Ishikawa (cell line): ENCODE measurements around the gene AKTIP.

Experiments used
- CEBPB ChIP-seq: IDR thresholded peaks from 2 replicates; pipeline ENCODE4 v1.6.1; 2012
- CREB1 ChIP-seq: IDR thresholded peaks from 2 replicates; pipeline ENCODE4 v1.6.1; 2012; ENCODE audit warnings: low read depth
- EGR1 ChIP-seq: IDR thresholded peaks from 2 replicates; pipeline ENCODE4 v1.6.1; 2012
- EP300 ChIP-seq: IDR thresholded peaks from 2 replicates; pipeline ENCODE4 v1.6.1; 2012; ENCODE audit warnings: borderline replicate concordance
- FOXM1 ChIP-seq: IDR thresholded peaks from 2 replicates; pipeline ENCODE4 v1.6.1; 2012; ENCODE audit warnings: low read depth, borderline replicate concordance
- MAX ChIP-seq: IDR thresholded peaks from 2 replicates; pipeline ENCODE4 v1.6.1; 2012
- NFIC ChIP-seq: IDR thresholded peaks from 2 replicates; pipeline ENCODE4 v1.6.1; 2012
- RAD21 ChIP-seq: IDR thresholded peaks from 2 replicates; pipeline ENCODE4 v1.6.1; 2012; ENCODE audit warnings: low read depth
- REST ChIP-seq: IDR thresholded peaks from 2 replicates; pipeline ENCODE4 v1.6.1; 2012; ENCODE audit warnings: low read depth, mild to moderate bottlenecking
- TAF1 ChIP-seq: IDR thresholded peaks from 2 replicates; pipeline ENCODE4 v1.6.1; 2012; ENCODE audit warnings: low read depth, mild to moderate bottlenecking
- TCF12 ChIP-seq: IDR thresholded peaks from 2 replicates; pipeline ENCODE4 v1.6.1; 2012; ENCODE audit warnings: low read depth
- TEAD4 ChIP-seq: IDR thresholded peaks from 2 replicates; pipeline ENCODE4 v1.6.1; 2012
- USF1 ChIP-seq: IDR thresholded peaks from 2 replicates; pipeline ENCODE4 v1.6.1; 2012
- YY1 ChIP-seq: IDR thresholded peaks from 2 replicates; pipeline ENCODE4 v1.6.1; 2012; ENCODE audit warnings: low read depth
- ZBTB7A ChIP-seq: IDR thresholded peaks from 2 replicates; pipeline ENCODE4 v1.6.1; 2012; ENCODE audit warnings: low read depth

Gene AKTIP

GRCh38 chr16:53478965-53479364 lies 24.0 kb downstream of the AKTIP start:
- TF ChIP-seq RAD21 (no peak), EP300 (no peak), USF1 (no peak), TAF1 (no peak), YY1 (no peak), FOXM1 (no peak)

GRCh38 chr16:53476867-53477266 lies 26.1 kb downstream of the AKTIP start:
- TF ChIP-seq EP300 (no peak), CREB1 (no peak), NFIC (no peak), TCF12 (no peak), CEBPB (no peak)

- TF ChIP-seq YY1: no peak
- TF ChIP-seq MAX: no peak
- peak; percentile 30; the same call in 1 of the 2 replicates for TF ChIP-seq NFIC
- no peak for TF ChIP-seq RAD21
Observed at GRCh38 chr16:53465606-53466280, 37.3 kb downstream of the AKTIP start.

GRCh38 chr16:53458635-53459034 lies 44.4 kb downstream of the AKTIP start:
- no peak for TF ChIP-seq FOXM1

GRCh38 chr16:53457670-53458069 lies 45.3 kb downstream of the AKTIP start:
- TF ChIP-seq TCF12: no peak
- TF ChIP-seq NFIC: no peak
- no peak for TF ChIP-seq CREB1
- TF ChIP-seq TEAD4: no peak

- TF ChIP-seq FOXM1 (no peak), RAD21 (no peak), TCF12 (no peak), CREB1 (no peak), EGR1 (no peak), CEBPB (no peak)
Observed at GRCh38 chr16:53456625-53457024, 46.4 kb downstream of the AKTIP start.

- TF ChIP-seq EGR1 (no peak), NFIC (no peak), YY1 (no peak), MAX (no peak), FOXM1 (no peak), CREB1 (no peak), ZBTB7A (no peak), USF1 (no peak), TCF12 (no peak), REST (no peak), TAF1 (no peak), EP300 (no peak), TEAD4 (no peak), CEBPB (no peak), RAD21 (no peak)
Observed at GRCh38 chr16:53453928-53454327, 49.1 kb downstream of the AKTIP start.

- no peak for TF ChIP-seq MAX
- TF ChIP-seq RAD21: no peak
- TF ChIP-seq NFIC: no peak
- TF ChIP-seq TAF1: no peak
- TF ChIP-seq TEAD4: no peak
- TF ChIP-seq TCF12: no peak
- no peak for TF ChIP-seq YY1
- no peak for TF ChIP-seq EP300
- TF ChIP-seq CEBPB: no peak
- TF ChIP-seq USF1: no peak
- TF ChIP-seq REST: no peak
- no peak for TF ChIP-seq FOXM1
- no peak for TF ChIP-seq ZBTB7A
- no peak for TF ChIP-seq EGR1
- TF ChIP-seq CREB1: no peak
Observed at GRCh38 chr16:53449816-53450517, 53.0 kb downstream of the AKTIP start.
